Mucosa of rectum (tissue), 2 donors: Measurements from ENCODE around the gene ADRB2.
"Not testable (repeated sequence)": the region's sequence is repeated elsewhere in the genome, so short reads cannot be mapped to it uniquely, and the experiment has no call there.

ENCODE experiments used
- H3K27ac ChIP-seq, 2 donors: one replicate each; pipeline ENCODE4 v1.7.0; 2013; ENCODE audit warnings: inconsistent platforms in 2 of 2, low read depth in 2 of 2, low read length in 2 of 2
- H3K27me3 ChIP-seq, 2 donors: one replicate each; pipeline ENCODE4 v1.7.0; 2013; ENCODE audit warnings: low read length in 2 of 2; ENCODE audit not compliant: control insufficient read depth in 2 of 2, insufficient read depth in 2 of 2
- H3K36me3 ChIP-seq, 2 donors: one replicate each; pipeline ENCODE4 v1.7.0; 2013; ENCODE audit warnings: low read length in 2 of 2; ENCODE audit not compliant: control insufficient read depth in 2 of 2, insufficient read depth in 2 of 2
- H3K4me1 ChIP-seq, 2 donors: one replicate each; pipeline ENCODE4 v1.7.0; 2013; ENCODE audit warnings: low read length in 2 of 2, mild to moderate bottlenecking in 1 of 2; ENCODE audit not compliant: control insufficient read depth in 2 of 2, insufficient read depth in 2 of 2
- H3K4me3 ChIP-seq, 2 donors: one replicate each; pipeline ENCODE4 v1.7.0; 2013; ENCODE audit warnings: low read length in 2 of 2
- H3K9ac ChIP-seq, 2 donors: one replicate each; pipeline ENCODE4 v1.7.0; 2013; ENCODE audit warnings: low read length in 2 of 2, low read depth in 1 of 2, mild to moderate bottlenecking in 1 of 2
- H3K9me3 ChIP-seq, 2 donors: one replicate each; pipeline ENCODE4 v1.7.0; 2013; ENCODE audit warnings: low read length in 2 of 2; ENCODE audit not compliant: control insufficient read depth in 2 of 2
- donor health status: healthy.
- donor health status: Normal muscosa, but diverticular disease.

ADRB2 gene

GRCh38 chr5:148861088-148861487, 34.7 kb downstream of the ADRB2 start:
- Histone ChIP-seq H3K4me3 (no peak overlapping the region), H3K27ac (no peak overlapping the region), H3K4me1 (peaks cover 0 to 10% of the 10 kb centered on the region in 2 donors), H3K36me3 (no peaks in the 10 kb centered on the region), H3K9ac (no peak overlapping the region), H3K27me3 (no peaks in the 10 kb centered on the region), H3K9me3 (no peaks in the 10 kb centered on the region)

GRCh38 chr5:148861696-148862095, 35.3 kb downstream of the ADRB2 start:
- peaks cover 0 to 10% of the 10 kb centered on the region in 2 donors for H3K4me1 ChIP-seq
- no peak overlapping the region for H3K4me3 ChIP-seq
- no peak overlapping the region for H3K27ac ChIP-seq
- no peaks in the 10 kb centered on the region for H3K27me3 ChIP-seq
- H3K9me3 ChIP-seq = no peaks in the 10 kb centered on the region
- no peak overlapping the region for H3K9ac ChIP-seq
- no peaks in the 10 kb centered on the region for H3K36me3 ChIP-seq

- Histone ChIP-seq H3K36me3 (no peaks in the 10 kb centered on the region), H3K27me3 (no peaks in the 10 kb centered on the region), H3K9ac (no peak overlapping the region), H3K9me3 (no peaks in the 10 kb centered on the region), H3K4me3 (no peak overlapping the region), H3K27ac (peak overlapping the region in 1 of 2 donors; percentile 35), H3K4me1 (peaks cover 0 to 10% of the 10 kb centered on the region in 2 donors)
Measured at GRCh38 chr5:148864113-148864841, 37.9 kb downstream of the ADRB2 start.

GRCh38 chr5:148866024-148866423, 39.6 kb downstream of the ADRB2 start:
- Histone ChIP-seq H3K4me3 (no peak overlapping the region), H3K27me3 (no peaks in the 10 kb centered on the region), H3K9me3 (no peaks in the 10 kb centered on the region), H3K27ac (no peak overlapping the region), H3K36me3 (no peaks in the 10 kb centered on the region), H3K4me1 (peaks cover 0 to 10% of the 10 kb centered on the region in 2 donors), H3K9ac (no peak overlapping the region)

GRCh38 chr5:148873120-148873519, 46.7 kb downstream of the ADRB2 start:
- Histone ChIP-seq H3K4me1 (no peaks in the 10 kb centered on the region), H3K27ac (no peak overlapping the region)

GRCh38 chr5:148873690-148874485, 47.5 kb downstream of the ADRB2 start:
- Histone ChIP-seq H3K9me3 (no peaks in the 10 kb centered on the region), H3K9ac (no peak overlapping the region), H3K27ac (no peak overlapping the region), H3K36me3 (no peaks in the 10 kb centered on the region), H3K4me3 (no peak overlapping the region), H3K27me3 (no peaks in the 10 kb centered on the region), H3K4me1 (no peaks in the 10 kb centered on the region)

More at GRCh38 chr5:148873120-148873519, 46.7 kb downstream of the ADRB2 start:
- no peaks in the 10 kb centered on the region for H3K36me3 ChIP-seq
- H3K9me3 ChIP-seq = no peaks in the 10 kb centered on the region
- no peak overlapping the region for H3K9ac ChIP-seq
- H3K27me3 ChIP-seq = no peaks in the 10 kb centered on the region
- H3K4me3 ChIP-seq = no peak overlapping the region

GRCh38 chr5:148875205-148875875, 48.9 kb downstream of the ADRB2 start:
- no peaks in the 10 kb centered on the region for H3K4me1 ChIP-seq
- H3K9me3 ChIP-seq = no peaks in the 10 kb centered on the region
- no peak overlapping the region for H3K4me3 ChIP-seq
- no peaks in the 10 kb centered on the region for H3K27me3 ChIP-seq
- H3K27ac ChIP-seq = no peak overlapping the region
- no peaks in the 10 kb centered on the region for H3K36me3 ChIP-seq
- H3K9ac ChIP-seq = no peak overlapping the region

- H3K27ac ChIP-seq, H3K9me3 ChIP-seq, H3K27me3 ChIP-seq, H3K36me3 ChIP-seq, H3K4me3 ChIP-seq, H3K9ac ChIP-seq, H3K4me1 ChIP-seq: not testable (repeated sequence)
Measured at GRCh38 chr5:148877436-148877835, 51.0 kb downstream of the ADRB2 start.
